Muscle layer of colon (tissue), 2 donors: ENCODE data around the gene CD33.

Source experiments
- H3K27ac ChIP-seq: one replicate; pipeline ENCODE4 v1.7.0; 2013; ENCODE audit warnings: low read depth, mild to moderate bottlenecking, low read length, moderate library complexity
- H3K27me3 ChIP-seq, 2 donors: one replicate each; pipeline ENCODE4 v1.7.0; 2013; ENCODE audit warnings: low read length in 2 of 2, mild to moderate bottlenecking in 2 of 2; ENCODE audit not compliant: insufficient read depth in 2 of 2, control insufficient read depth in 1 of 2
- H3K36me3 ChIP-seq: one replicate; pipeline ENCODE4 v1.7.0; 2013; ENCODE audit warnings: mild to moderate bottlenecking, low read length; ENCODE audit not compliant: insufficient read depth
- H3K4me1 ChIP-seq: one replicate; pipeline ENCODE4 v1.7.0; 2013; ENCODE audit warnings: mild to moderate bottlenecking, low read length; ENCODE audit not compliant: insufficient read depth
- H3K4me3 ChIP-seq, 2 donors: one replicate each; pipeline ENCODE4 v1.7.0; 2013; ENCODE audit warnings: low read length in 2 of 2, low read depth in 1 of 2, mild to moderate bottlenecking in 1 of 2, moderate library complexity in 1 of 2
- H3K9ac ChIP-seq: one replicate; pipeline ENCODE4 v1.7.0; 2013; ENCODE audit warnings: low read length
- H3K9me3 ChIP-seq: one replicate; pipeline ENCODE4 v1.7.0; 2013; ENCODE audit warnings: mild to moderate bottlenecking, low read length
- donor health status: abdominal sarcoma.
- donor health status: Adenocarcinoma of cecum.

The CD33 gene

GRCh38 chr19:51271067-51271466 lies 46.2 kb downstream of the CD33 start:
- Histone ChIP-seq H3K27me3 (no peaks in the 10 kb centered on the region), H3K36me3 (no peaks in the 10 kb centered on the region), H3K9me3 (no peaks in the 10 kb centered on the region), H3K4me1 (no peaks in the 10 kb centered on the region), H3K9ac (no peak overlapping the region), H3K27ac (no peak overlapping the region), H3K4me3 (no peak overlapping the region)

DNA sequence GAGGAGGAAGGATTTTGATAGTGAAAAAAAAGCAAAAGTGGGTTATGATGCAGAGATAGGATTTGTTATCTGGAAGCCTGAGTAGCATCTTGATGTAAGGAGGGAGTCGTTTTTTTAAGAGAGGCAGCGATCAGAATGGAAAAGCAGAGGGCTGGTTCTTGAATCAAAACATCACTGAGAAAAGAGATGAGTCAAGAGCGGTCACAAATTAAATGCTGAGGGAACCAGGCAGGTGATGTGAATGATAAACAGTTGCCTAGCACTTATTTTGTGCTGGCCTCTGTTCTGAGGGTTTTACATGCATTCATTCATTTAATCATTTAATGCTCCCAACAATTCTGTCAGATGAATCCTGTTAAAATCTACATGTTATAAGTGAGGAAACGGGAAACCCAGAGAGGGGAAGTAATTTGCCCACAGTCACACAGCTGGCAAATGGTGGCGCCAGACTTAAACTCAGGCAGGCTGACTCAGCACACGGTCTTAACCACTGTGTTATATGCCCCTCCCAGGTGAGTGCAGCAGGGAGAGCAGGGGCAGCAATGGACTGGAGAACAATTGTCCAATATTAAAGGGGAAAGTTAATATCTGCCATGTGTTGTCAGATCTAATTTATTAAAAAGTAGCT lies 47.4 kb downstream of the CD33 start:
- no peaks in the 10 kb centered on the region for H3K36me3 ChIP-seq
- no peak overlapping the region for H3K27ac ChIP-seq
- H3K4me1 ChIP-seq: no peaks in the 10 kb centered on the region

DNA sequence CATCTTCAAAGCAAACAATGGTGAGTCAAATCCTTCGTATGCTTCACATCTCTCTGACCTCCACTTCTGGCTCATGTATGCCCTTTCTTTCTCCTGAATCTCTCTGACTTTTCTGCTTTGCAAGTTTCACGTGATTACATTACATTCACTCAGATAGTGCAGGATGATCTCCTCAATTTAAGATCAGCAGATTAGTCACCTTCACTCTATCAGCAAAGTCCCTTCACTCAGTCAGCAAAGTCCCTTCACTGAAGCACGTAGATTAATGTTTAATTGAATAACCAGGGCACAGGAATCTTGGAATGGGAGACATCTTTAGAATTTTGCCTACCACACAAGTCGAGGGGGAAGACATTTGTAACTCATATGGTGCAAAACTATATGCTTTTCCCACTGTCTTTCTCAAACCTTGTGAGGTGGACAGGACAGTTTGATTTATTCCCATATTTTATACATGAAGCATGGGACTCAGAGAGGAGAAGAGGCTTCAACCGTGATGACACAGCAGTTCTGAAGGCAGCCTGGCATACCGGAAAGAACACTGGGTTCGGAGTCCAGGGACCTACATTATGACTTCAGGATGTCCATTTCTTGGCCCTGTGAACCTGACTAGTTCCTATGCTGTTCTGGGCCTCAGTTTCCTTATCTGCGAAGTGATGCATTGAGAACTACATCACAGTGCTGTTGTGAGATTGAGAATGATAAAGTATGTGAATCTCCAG lies 49.3 kb downstream of the CD33 start:
- no peaks in the 10 kb centered on the region for H3K9me3 ChIP-seq

More for the DNA sequence above, 47.4 kb downstream of the CD33 start:
- H3K9ac ChIP-seq: no peak overlapping the region
- no peaks in the 10 kb centered on the region for H3K27me3 ChIP-seq
- no peak overlapping the region for H3K4me3 ChIP-seq
- no peaks in the 10 kb centered on the region for H3K9me3 ChIP-seq

DNA sequence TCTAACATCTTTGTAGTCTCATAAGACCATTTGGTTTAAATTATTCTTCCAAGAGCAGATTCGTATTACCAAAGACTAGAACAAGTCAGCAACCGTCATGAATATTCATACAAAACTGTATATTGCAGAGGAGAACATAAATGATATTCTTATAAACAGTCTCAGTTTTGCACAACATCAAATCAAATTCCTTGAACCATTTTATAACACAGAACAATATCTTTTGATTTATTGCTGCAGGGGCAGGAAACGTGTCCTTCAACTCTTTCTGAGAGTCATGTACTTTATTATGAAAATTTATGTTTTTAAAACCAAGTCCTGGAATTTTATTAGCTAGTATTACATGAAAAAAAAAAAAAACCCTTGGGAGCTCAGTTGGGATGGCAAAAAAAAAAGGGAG lies 52.2 kb downstream of the CD33 start:
- Histone ChIP-seq H3K4me3 (no peak overlapping the region), H3K9ac (no peak overlapping the region), H3K4me1 (no peaks in the 10 kb centered on the region), H3K27me3 (no peaks in the 10 kb centered on the region), H3K27ac (no peak overlapping the region), H3K36me3 (no peaks in the 10 kb centered on the region), H3K9me3 (no peaks in the 10 kb centered on the region)

More for the DNA sequence above, 49.3 kb downstream of the CD33 start:
- no peaks in the 10 kb centered on the region for H3K27me3 ChIP-seq
- no peak overlapping the region for H3K27ac ChIP-seq
- no peak overlapping the region for H3K9ac ChIP-seq
- H3K4me1 ChIP-seq: no peaks in the 10 kb centered on the region
- no peaks in the 10 kb centered on the region for H3K36me3 ChIP-seq
- H3K4me3 ChIP-seq: no peak overlapping the region

DNA sequence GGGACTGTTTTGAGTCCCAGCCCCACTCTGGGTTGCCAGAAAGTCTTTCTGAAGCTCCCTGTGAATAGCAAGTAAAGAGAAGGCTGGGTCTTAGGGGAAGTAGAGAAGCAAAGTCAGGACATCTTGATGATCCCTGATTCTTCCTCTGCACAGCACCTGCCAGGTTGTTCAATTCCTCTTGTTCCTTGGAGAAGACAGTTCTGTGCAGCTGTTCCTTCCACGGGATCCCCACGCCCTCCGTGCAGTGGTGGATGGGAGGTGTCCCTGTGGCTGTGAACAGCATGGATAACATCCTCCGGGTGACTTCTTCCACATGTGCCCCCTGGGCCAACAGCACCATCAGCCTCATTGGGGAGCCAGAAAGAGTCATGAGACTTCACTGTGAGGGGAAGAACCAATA lies 57.5 kb downstream of the CD33 start:
- H3K27ac ChIP-seq: no peak overlapping the region
- H3K9ac ChIP-seq: no peak overlapping the region
- H3K4me1 ChIP-seq: no peaks in the 10 kb centered on the region
- H3K27me3 ChIP-seq: no peaks in the 10 kb centered on the region
- H3K36me3 ChIP-seq: no peaks in the 10 kb centered on the region
- no peaks in the 10 kb centered on the region for H3K9me3 ChIP-seq
- no peak overlapping the region for H3K4me3 ChIP-seq

- H3K4me3 ChIP-seq: no peak overlapping the region
- H3K9me3 ChIP-seq: no peaks in the 10 kb centered on the region
- no peaks in the 10 kb centered on the region for H3K4me1 ChIP-seq
- no peaks in the 10 kb centered on the region for H3K36me3 ChIP-seq
- no peaks in the 10 kb centered on the region for H3K27me3 ChIP-seq
- no peak overlapping the region for H3K9ac ChIP-seq
- no peak overlapping the region for H3K27ac ChIP-seq
These were observed 60.8 kb downstream of the CD33 start for GRCh38 chr19:51285682-51286081.
